ENCODE results near the gene SLC39A2. TPM values are rescaled to one million over a fixed set of nuclear protein-coding genes. Genes with fewer than 3 reads are reported as not detected.

Gene SLC39A2
- total RNA-seq, 2 donors from 2014 or later: 0.35 to 0.46 TPM

- H3K4me3 ChIP-seq (ENCODE audit: low read length): no peak overlapping the region
- H3K27ac ChIP-seq (ENCODE audit: low read depth, low read length): no peak overlapping the region
- WGBS, 2 experiments (ENCODE audit: insufficient coverage in 1 of 2, insufficient read length in 1 of 2): 88 to 93% methylated on average over 4 of the region's 5 CpGs
- H3K4me1 ChIP-seq (ENCODE audit: control insufficient read depth, insufficient read depth, low read length): no peaks in the 10 kb centered on the region
- TF ChIP-seq, protein P1, sequence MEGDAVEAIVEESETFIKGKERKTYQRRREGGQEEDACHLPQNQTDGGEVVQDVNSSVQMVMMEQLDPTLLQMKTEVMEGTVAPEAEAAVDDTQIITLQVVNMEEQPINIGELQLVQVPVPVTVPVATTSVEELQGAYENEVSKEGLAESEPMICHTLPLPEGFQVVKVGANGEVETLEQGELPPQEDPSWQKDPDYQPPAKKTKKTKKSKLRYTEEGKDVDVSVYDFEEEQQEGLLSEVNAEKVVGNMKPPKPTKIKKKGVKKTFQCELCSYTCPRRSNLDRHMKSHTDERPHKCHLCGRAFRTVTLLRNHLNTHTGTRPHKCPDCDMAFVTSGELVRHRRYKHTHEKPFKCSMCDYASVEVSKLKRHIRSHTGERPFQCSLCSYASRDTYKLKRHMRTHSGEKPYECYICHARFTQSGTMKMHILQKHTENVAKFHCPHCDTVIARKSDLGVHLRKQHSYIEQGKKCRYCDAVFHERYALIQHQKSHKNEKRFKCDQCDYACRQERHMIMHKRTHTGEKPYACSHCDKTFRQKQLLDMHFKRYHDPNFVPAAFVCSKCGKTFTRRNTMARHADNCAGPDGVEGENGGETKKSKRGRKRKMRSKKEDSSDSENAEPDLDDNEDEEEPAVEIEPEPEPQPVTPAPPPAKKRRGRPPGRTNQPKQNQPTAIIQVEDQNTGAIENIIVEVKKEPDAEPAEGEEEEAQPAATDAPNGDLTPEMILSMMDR (conservative IDR thresholded peaks at IDR 0.05): no peak
- peaks cover 6% of the 10 kb centered on the region for H3K36me3 ChIP-seq (ENCODE audit: control insufficient read depth, insufficient read depth, low read length)
- no peak overlapping the region for H3K9ac ChIP-seq (ENCODE audit: extremely low read depth, low read length, poor library complexity, severe bottlenecking)
- DNase-seq: no peak
- peaks cover 42% of the 10 kb centered on the region for H3K36me3 Mint-ChIP-seq (ENCODE audit: low read depth)
- no peak overlapping the region for H3K4me3 Mint-ChIP-seq
- no peaks in the 10 kb centered on the region for H3K9me3 ChIP-seq (ENCODE audit: control insufficient read depth, low read length)
- H3K27me3 ChIP-seq (ENCODE audit: control insufficient read depth, insufficient read depth, low read length, poor library complexity, severe bottlenecking): peaks cover 11% of the 10 kb centered on the region
- H3K9me3 Mint-ChIP-seq: no peaks in the 10 kb centered on the region
- peaks cover 26% of the 10 kb centered on the region for H3K27me3 Mint-ChIP-seq (ENCODE audit: insufficient read depth)
- peaks cover 27% of the 10 kb centered on the region for H3K4me1 Mint-ChIP-seq
- no peak overlapping the region for H3K27ac Mint-ChIP-seq
Measured at GRCh38 chr14:21020977-21021545, 22.0 kb downstream of the SLC39A2 start.

GRCh38 chr14:21022686-21023085 is 23.6 kb downstream of the SLC39A2 start:
- H3K27ac ChIP-seq (ENCODE audit: low read depth, low read length): no peak overlapping the region
- Mint-ChIP-seq H3K27me3 (ENCODE audit: insufficient read depth) (peaks cover 28% of the 10 kb centered on the region), H3K4me3 (no peak overlapping the region), H3K4me1 (peaks cover 39% of the 10 kb centered on the region), H3K36me3 (ENCODE audit: low read depth) (peaks cover 32% of the 10 kb centered on the region), H3K9me3 (no peaks in the 10 kb centered on the region), H3K27ac (no peak overlapping the region)
- 86 to 87% methylated on average over 5 of the region's 5 CpGs for WGBS, 2 experiments (ENCODE audit: insufficient coverage in 1 of 2, insufficient read length in 1 of 2)
- peaks cover 11% of the 10 kb centered on the region for H3K27me3 ChIP-seq (ENCODE audit: control insufficient read depth, insufficient read depth, low read length, poor library complexity, severe bottlenecking)
- DNase-seq: peak; percentile 10
- H3K4me1 ChIP-seq (ENCODE audit: control insufficient read depth, insufficient read depth, low read length): no peaks in the 10 kb centered on the region
- no peak overlapping the region for H3K4me3 ChIP-seq (ENCODE audit: low read length)
- no peaks in the 10 kb centered on the region for H3K9me3 ChIP-seq (ENCODE audit: control insufficient read depth, low read length)
- peaks cover 6% of the 10 kb centered on the region for H3K36me3 ChIP-seq (ENCODE audit: control insufficient read depth, insufficient read depth, low read length)
- H3K9ac ChIP-seq (ENCODE audit: extremely low read depth, low read length, poor library complexity, severe bottlenecking): no peak overlapping the region
- TF ChIP-seq, protein P1 (conservative IDR thresholded peaks at IDR 0.05): no peak

GRCh38 chr14:21023174-21023573 is 24.1 kb downstream of the SLC39A2 start:
- Histone ChIP-seq H3K9me3 (ENCODE audit: control insufficient read depth, low read length) (no peaks in the 10 kb centered on the region), H3K27ac (ENCODE audit: low read depth, low read length) (no peak overlapping the region), H3K9ac (ENCODE audit: extremely low read depth, low read length, poor library complexity, severe bottlenecking) (no peak overlapping the region), H3K4me1 (ENCODE audit: control insufficient read depth, insufficient read depth, low read length) (no peaks in the 10 kb centered on the region), H3K36me3 (ENCODE audit: control insufficient read depth, insufficient read depth, low read length) (peaks cover 6% of the 10 kb centered on the region), H3K4me3 (ENCODE audit: low read length) (no peak overlapping the region), H3K27me3 (ENCODE audit: control insufficient read depth, insufficient read depth, low read length, poor library complexity, severe bottlenecking) (peaks cover 11% of the 10 kb centered on the region)
- H3K27ac Mint-ChIP-seq: no peak overlapping the region
- peaks cover 31% of the 10 kb centered on the region for H3K36me3 Mint-ChIP-seq (ENCODE audit: low read depth)
- TF ChIP-seq, protein P1 (conservative IDR thresholded peaks at IDR 0.05): no peak
- H3K27me3 Mint-ChIP-seq (ENCODE audit: insufficient read depth): peaks cover 28% of the 10 kb centered on the region
- peaks cover 39% of the 10 kb centered on the region for H3K4me1 Mint-ChIP-seq
- peak overlapping the region; percentile 65 for H3K4me3 Mint-ChIP-seq
- DNase-seq: no peak
- 82 to 98% methylated on average over 6 to 7 of the region's 7 CpGs for WGBS, 2 experiments (ENCODE audit: insufficient coverage in 1 of 2, insufficient read length in 1 of 2)
- H3K9me3 Mint-ChIP-seq: no peaks in the 10 kb centered on the region
